Endothelial cell of umbilical vein (primary cell): ENCODE results near the gene COL4A2. TPM values are rescaled to one million over a fixed set of nuclear protein-coding genes. Genes with fewer than 3 reads are reported as not detected.

Experiments used
- BruUV-seq: library from RNA; stranded (reverse); fragments of 400-500 nt; replicated peaks from 2 replicates; lab custom pipeline; 2021; lab: Mats Ljungman, UMichigan
- CTCF ChIA-PET: fragments of 300-600, 350-600 bp; sonication (Branson Sonifier 250); formaldehyde crosslinking; loops from one replicate; lab custom pipeline; 2021; ENCODE audit warnings: antibody characterized with exemption, inconsistent platforms; lab: Charles Lee
- POLR2A ChIA-PET: fragments of 300-600, 350-600 bp; sonication (Branson Sonifier 250); formaldehyde crosslinking; loops from one replicate; lab custom pipeline; 2021; ENCODE audit warnings: antibody characterized with exemption, inconsistent platforms; lab: Charles Lee
- DNase-seq: peaks from one replicate; pipeline ENCODE4 v3.0.0-alpha.2; 2011; ENCODE audit warnings: low read depth, low spot score
- FAIRE-seq: peaks from 2 replicates; lab custom pipeline; 2011; peaks lifted over from hg19 to GRCh38; lab: Jason Lieb, UNC
- H2AFZ ChIP-seq: 2 replicates; pipeline ENCODE4 v1.6.0; 2012; ENCODE audit warnings: low read depth, low read length, control low read depth, inconsistent platforms
- H3K27ac ChIP-seq: 2 replicates; pipeline ENCODE4 v1.5.1; 2011; ENCODE audit warnings: low read depth, mild to moderate bottlenecking, control low read depth, low read length, moderate library complexity; ENCODE audit not compliant: insufficient read depth
- H3K27me3 ChIP-seq, 2 experiments: 2 replicates each; pipeline versions ENCODE4 v1.6.0 to v1.6.1; 2011; ENCODE audit warnings: low read length in 2 of 2, mixed read lengths in 1 of 2; ENCODE audit not compliant: control insufficient read depth in 2 of 2, insufficient read depth in 2 of 2
- H3K36me3 ChIP-seq, 2 experiments: 2 replicates in 1 of 2; 3 replicates in 1 of 2; pipeline ENCODE4 v1.5.1; 2011; ENCODE audit warnings: low read length in 2 of 2, mild to moderate bottlenecking in 1 of 2, moderate library complexity in 1 of 2; ENCODE audit not compliant: control insufficient read depth in 2 of 2, insufficient read depth in 2 of 2; ENCODE audit errors: extremely low read depth in 1 of 2
- H3K4me1 ChIP-seq: 3 replicates; pipeline ENCODE4 v1.5.1; 2011; ENCODE audit warnings: mild to moderate bottlenecking, low read length; ENCODE audit not compliant: control insufficient read depth, insufficient read depth; ENCODE audit errors: extremely low read depth
- H3K4me2 ChIP-seq: 2 replicates; pipeline ENCODE4 v1.6.1; 2011; ENCODE audit warnings: low read length, control low read depth, mixed read lengths; ENCODE audit not compliant: insufficient read depth
- H3K4me3 ChIP-seq, 3 experiments: fragments of 200-600 bp in 1 of 3; sonication (generic), shearing (Covaris generic) in 1 of 3; replicated peaks in 1 of 3; 2 replicates each; pipeline ENCODE4 v1.5.1; 2011 to 2016; ENCODE audit warnings: control low read depth in 3 of 3, low read length in 3 of 3, mild to moderate bottlenecking in 2 of 3, inconsistent platforms in 1 of 3, low read depth in 1 of 3, moderate library complexity in 1 of 3; ENCODE audit not compliant: insufficient read depth in 1 of 3
- H3K79me2 ChIP-seq: 2 replicates; pipeline ENCODE4 v1.6.0; 2012; ENCODE audit warnings: low read length, inconsistent platforms; ENCODE audit not compliant: control insufficient read depth, insufficient read depth
- H3K9ac ChIP-seq: replicated peaks from 2 replicates; pipeline ENCODE3; 2011; ENCODE audit warnings: low read length, control low read depth; ENCODE audit not compliant: insufficient read depth; ENCODE audit errors: extremely low read depth
- H3K9me1 ChIP-seq: replicated peaks from 3 replicates; pipeline ENCODE4 v1.6.0; 2011; ENCODE audit warnings: mild to moderate bottlenecking, low read length; ENCODE audit not compliant: control insufficient read depth, insufficient read depth; ENCODE audit errors: extremely low read depth
- H3K9me3 ChIP-seq: replicated peaks from 2 replicates; pipeline ENCODE4 v1.5.1; 2012; ENCODE audit warnings: low read length, inconsistent platforms; ENCODE audit not compliant: control insufficient read depth, insufficient read depth
- H4K20me1 ChIP-seq: replicated peaks from 2 replicates; pipeline ENCODE3; 2011; ENCODE audit warnings: mild to moderate bottlenecking, low read length; ENCODE audit not compliant: control insufficient read depth, insufficient read depth; ENCODE audit errors: extremely low read depth
- CTCF ChIP-seq, 2 donors: IDR thresholded peaks; 1 replicate in 1 of 2; 2 replicates in 1 of 2; pipeline ENCODE4 v1.5.1; 2011; ENCODE audit warnings: low read length in 2 of 2, mild to moderate bottlenecking in 2 of 2, moderate library complexity in 2 of 2, control low read depth in 1 of 2, inconsistent platforms in 1 of 2, low read depth in 1 of 2; ENCODE audit not compliant: insufficient read depth in 1 of 2; ENCODE audit errors: extremely low read depth in 1 of 2
- EZH2 ChIP-seq: IDR thresholded peaks from 2 replicates; pipeline ENCODE4 v1.6.1; 2012; ENCODE audit warnings: borderline replicate concordance, low read depth, mild to moderate bottlenecking, moderate library complexity, low read length, inconsistent platforms; ENCODE audit not compliant: severe bottlenecking
- FOS ChIP-seq: IDR thresholded peaks from 2 replicates; pipeline ENCODE4 v1.6.1; 2011; ENCODE audit warnings: mild to moderate bottlenecking, low read length, moderate library complexity, borderline replicate concordance; ENCODE audit not compliant: insufficient read depth
- GATA2 ChIP-seq: IDR thresholded peaks from 2 replicates; pipeline ENCODE4 v1.7.0; 2011; ENCODE audit warnings: low read depth, mild to moderate bottlenecking, moderate library complexity, mixed read lengths, low read length; ENCODE audit not compliant: insufficient read length, insufficient read depth
- JUN ChIP-seq: IDR thresholded peaks from 2 replicates; pipeline ENCODE4 v1.6.1; 2011; ENCODE audit warnings: borderline replicate concordance, low read depth; ENCODE audit not compliant: insufficient read length, insufficient read depth
- MAX ChIP-seq: IDR thresholded peaks from 2 replicates; pipeline ENCODE4 v1.6.1; 2011; ENCODE audit not compliant: insufficient read depth, insufficient read length
- MYC ChIP-seq: IDR thresholded peaks from one replicate; pipeline ENCODE4 v1.6.1; 2011; ENCODE audit warnings: mild to moderate bottlenecking, low read depth, low read length
- POLR2AphosphoS5 ChIP-seq: IDR thresholded peaks from 2 replicates; pipeline ENCODE4 v1.6.1; 2012; ENCODE audit warnings: low read depth, mild to moderate bottlenecking, control low read depth, low read length, moderate library complexity; ENCODE audit not compliant: insufficient read depth
- dilution Hi-C: fragments of 300-500 bp; cut with MboI; formaldehyde crosslinking; loops from one replicate; pipeline ENCODE4 v1.15.0; 2019; ENCODE audit warnings: low sequenced_read_pairs; ENCODE audit not compliant: extremely low pct_ligation_motif_present
- intact Hi-C: fragments of 100-400 bp; cut with micrococcal nuclease; formaldehyde crosslinking; loops from one replicate; pipeline ENCODE4 v1.10.0; 2022
- polyA plus RNA-seq, 4 experiments: library from polyadenylated mRNA; depleted of rRNA in 3 of 4; stranded (reverse) in 3 of 4; unstranded in 1 of 4; fragments of >200 nt; gene quantifications; 2 replicates each; pipeline versions ENCODE4 v1.2.1 to v1.2.3, GENCODE V29; 2011 to 2012; ENCODE audit warnings: missing spikeins in 1 of 4
- total RNA-seq: library from RNA; stranded (reverse); gene quantifications from 2 replicates; pipeline ENCODE4 v1.2.3, GENCODE V29; 2021

The COL4A2 gene
- total and polyA plus RNA-seq, 2 donors (not counting 3 experiments of a cell fraction or from before 2014, with no cell fraction given), result 792 to 940 TPM

- TF ChIP-seq EZH2, result no peak
- no peak for TF ChIP-seq JUN
- TF ChIP-seq FOS, result no peak
- TF ChIP-seq GATA2, result no peak
- no peak for TF ChIP-seq MYC
- TF ChIP-seq POLR2AphosphoS5, result no peak
- no peak for TF ChIP-seq MAX
- TF ChIP-seq CTCF (IDR thresholded peaks at IDR 0.05; ENCODE audit: extremely low read depth in 1 of 2, insufficient read depth in 1 of 2, low read depth in 1 of 2, low read length in 2 of 2), result no peak
- FAIRE-seq (no peak), DNase-seq (no peak)
- no peak overlapping the region for H2AFZ ChIP-seq
- no peaks in the 10 kb centered on the region for H3K9me3 ChIP-seq
- no peak overlapping the region for H3K4me2 ChIP-seq
- no peak overlapping the region for H3K9ac ChIP-seq
- H3K79me2 ChIP-seq, result no peaks in the 10 kb centered on the region
- no TSS peak for BruUV-seq
- intact Hi-C loops (no loop called here), dilution Hi-C loops (no loop called here)
- peaks cover 6% of the 10 kb centered on the region for H3K4me1 ChIP-seq
- H4K20me1 ChIP-seq, result no peaks in the 10 kb centered on the region
- ChIA-PET POLR2A (no interaction called here), CTCF (interaction anchor here (1.5 kb wide), 1 partner anchor 12 kb away, joined by 3 read pairs; no protein-coding TSS in a partner anchor)
- no peak overlapping the region for H3K27ac ChIP-seq
- no peaks in the 10 kb centered on the region for H3K27me3 ChIP-seq
- H3K36me3 ChIP-seq, result peaks cover 18 to 22% of the 10 kb centered on the region in 2 experiments
- H3K4me3 ChIP-seq, result no peak overlapping the region
- no peaks in the 10 kb centered on the region for H3K9me1 ChIP-seq
Measured at GRCh38 chr13:110467516-110468110, 160.5 kb downstream of the COL4A2 start.
